ENCODE results near the gene FRMD6. TPM values are rescaled to one million over a fixed set of nuclear protein-coding genes. Genes with fewer than 3 reads are reported as not detected.

The FRMD6 gene
- total and polyA plus RNA-seq, 10 of the 15 experiments (the other 5 are each of a cell fraction or from before 2014, with no cell fraction given), result 0.86 to 7.8 (median 3.3) TPM

DNA sequence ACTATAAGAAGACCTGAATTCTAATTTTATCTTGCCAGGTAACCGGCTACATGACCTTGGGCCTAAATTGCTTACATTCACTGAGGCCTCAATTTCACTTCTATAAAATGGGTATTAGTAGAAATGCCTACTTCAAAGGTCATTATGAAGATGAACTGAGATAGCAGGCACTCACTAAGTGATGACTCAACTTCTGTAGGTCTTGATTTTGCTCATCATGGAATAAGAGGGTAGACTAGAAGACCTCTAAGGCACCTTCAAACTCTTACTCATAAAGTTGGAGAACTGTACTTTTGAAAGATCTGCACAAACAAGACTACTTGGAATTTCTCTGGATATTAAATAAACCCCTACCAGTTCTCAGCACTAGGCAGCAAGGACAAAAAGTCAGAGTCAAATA is 39.3 kb upstream of the FRMD6 start:
- BruUV-seq (replicated peaks), result no TSS peak
- POLR2A ChIA-PET, result no interaction called here
- SMC1A ChIA-PET (ENCODE audit: uncharacterized antibody, unreplicated experiment), result no interaction called here

DNA sequence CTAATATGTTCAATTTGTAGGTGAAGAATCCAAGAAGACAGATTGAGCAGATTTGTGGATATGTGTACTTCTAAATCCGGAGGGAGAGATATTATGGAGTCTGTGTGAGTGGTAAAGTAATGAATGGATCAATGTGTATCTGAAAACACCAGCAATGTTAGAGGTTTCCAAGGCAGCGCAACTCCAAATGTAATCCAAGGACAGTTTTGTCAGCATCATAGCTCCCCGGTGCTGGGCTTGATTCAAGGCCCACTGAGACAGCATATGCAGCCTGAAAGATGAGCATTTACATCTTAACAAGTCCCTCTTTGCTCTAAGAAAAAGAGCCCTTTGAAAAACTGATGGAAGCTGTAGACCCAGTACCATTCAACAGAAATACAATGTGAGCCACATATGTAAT is 38.3 kb upstream of the FRMD6 start:
- SMC1A ChIA-PET (ENCODE audit: uncharacterized antibody, unreplicated experiment), result interaction anchor here (1.0 kb wide), 1 partner anchor 125 kb away, joined by 3 read pairs; no protein-coding TSS in a partner anchor
- Histone ChIP-seq H3K27me3 (replicated peaks in 1 of 2; ENCODE audit: control insufficient read depth in 2 of 2, insufficient read depth in 2 of 2, low read length in 1 of 2) (no peaks in the 10 kb centered on the region; a peak in 1 of 4 replicates), H3K9me3 (replicated peaks; ENCODE audit: control insufficient read depth, insufficient read depth, low read length) (no peaks in the 10 kb centered on the region), H2AFZ (ENCODE audit: control insufficient read depth, low read depth, low read length) (no peak overlapping the region), H4K20me1 (ENCODE audit: control insufficient read depth, insufficient read depth) (no peaks in the 10 kb centered on the region), H3K27ac (ENCODE audit: control insufficient read depth, insufficient read depth) (no peak overlapping the region), H3K36me3 (ENCODE audit: control insufficient read depth in 2 of 2, insufficient read depth in 2 of 2, low read length in 1 of 2) (no peaks in the 10 kb centered on the region), H3K4me1 (ENCODE audit: control insufficient read depth, insufficient read depth, low read length) (peaks cover 4% of the 10 kb centered on the region; the same call in 1 of the 2 replicates), H3K4me2 (ENCODE audit: control insufficient read depth, insufficient read depth) (no peak overlapping the region), H3K4me3 (no peak overlapping the region), H3K9ac (ENCODE audit: control insufficient read depth, insufficient read depth, low read length) (no peak overlapping the region), H3K79me2 (ENCODE audit: control insufficient read depth, insufficient read depth, low read length) (no peaks in the 10 kb centered on the region)
- WGBS (ENCODE audit: insufficient coverage, insufficient replicate concordance, low lambda C conversion rate, missing lambda C conversion rate), result 65% methylated on average over 3 of the region's 3 CpGs
- ATAC-seq, result no peak
- intact Hi-C loops (cut with micrococcal nuclease; ENCODE audit: unreplicated experiment), result no loop called here
- DNase-seq (ENCODE audit: low read depth, low spot score), result no peak
- FAIRE-seq, result no peak
- RAD21 ChIA-PET (ENCODE audit: unreplicated experiment), result no interaction called here
- POLR2A ChIA-PET, result no interaction called here
- CTCF ChIA-PET, result no interaction called here
- BruUV-seq (replicated peaks), result no TSS peak
- in situ Hi-C loops (cut with MboI), result no loop called here
- TF ChIP-seq, protein P1, sequence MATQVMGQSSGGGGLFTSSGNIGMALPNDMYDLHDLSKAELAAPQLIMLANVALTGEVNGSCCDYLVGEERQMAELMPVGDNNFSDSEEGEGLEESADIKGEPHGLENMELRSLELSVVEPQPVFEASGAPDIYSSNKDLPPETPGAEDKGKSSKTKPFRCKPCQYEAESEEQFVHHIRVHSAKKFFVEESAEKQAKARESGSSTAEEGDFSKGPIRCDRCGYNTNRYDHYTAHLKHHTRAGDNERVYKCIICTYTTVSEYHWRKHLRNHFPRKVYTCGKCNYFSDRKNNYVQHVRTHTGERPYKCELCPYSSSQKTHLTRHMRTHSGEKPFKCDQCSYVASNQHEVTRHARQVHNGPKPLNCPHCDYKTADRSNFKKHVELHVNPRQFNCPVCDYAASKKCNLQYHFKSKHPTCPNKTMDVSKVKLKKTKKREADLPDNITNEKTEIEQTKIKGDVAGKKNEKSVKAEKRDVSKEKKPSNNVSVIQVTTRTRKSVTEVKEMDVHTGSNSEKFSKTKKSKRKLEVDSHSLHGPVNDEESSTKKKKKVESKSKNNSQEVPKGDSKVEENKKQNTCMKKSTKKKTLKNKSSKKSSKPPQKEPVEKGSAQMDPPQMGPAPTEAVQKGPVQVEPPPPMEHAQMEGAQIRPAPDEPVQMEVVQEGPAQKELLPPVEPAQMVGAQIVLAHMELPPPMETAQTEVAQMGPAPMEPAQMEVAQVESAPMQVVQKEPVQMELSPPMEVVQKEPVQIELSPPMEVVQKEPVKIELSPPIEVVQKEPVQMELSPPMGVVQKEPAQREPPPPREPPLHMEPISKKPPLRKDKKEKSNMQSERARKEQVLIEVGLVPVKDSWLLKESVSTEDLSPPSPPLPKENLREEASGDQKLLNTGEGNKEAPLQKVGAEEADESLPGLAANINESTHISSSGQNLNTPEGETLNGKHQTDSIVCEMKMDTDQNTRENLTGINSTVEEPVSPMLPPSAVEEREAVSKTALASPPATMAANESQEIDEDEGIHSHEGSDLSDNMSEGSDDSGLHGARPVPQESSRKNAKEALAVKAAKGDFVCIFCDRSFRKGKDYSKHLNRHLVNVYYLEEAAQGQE (IDR thresholded peaks at IDR 0.05; ENCODE audit: low read depth, low read length), result no peak
- TF ChIP-seq CBX5 (IDR thresholded peaks at IDR 0.05; ENCODE audit: low read depth), result no peak
- TF ChIP-seq MEF2B (IDR thresholded peaks at IDR 0.05; ENCODE audit: partially characterized antibody, poor library complexity, severe bottlenecking), result no peak
- no peak for TF ChIP-seq NFYA (IDR thresholded peaks at IDR 0.05; ENCODE audit: borderline replicate concordance, low read depth, low read length)
- TF ChIP-seq, protein P2, sequence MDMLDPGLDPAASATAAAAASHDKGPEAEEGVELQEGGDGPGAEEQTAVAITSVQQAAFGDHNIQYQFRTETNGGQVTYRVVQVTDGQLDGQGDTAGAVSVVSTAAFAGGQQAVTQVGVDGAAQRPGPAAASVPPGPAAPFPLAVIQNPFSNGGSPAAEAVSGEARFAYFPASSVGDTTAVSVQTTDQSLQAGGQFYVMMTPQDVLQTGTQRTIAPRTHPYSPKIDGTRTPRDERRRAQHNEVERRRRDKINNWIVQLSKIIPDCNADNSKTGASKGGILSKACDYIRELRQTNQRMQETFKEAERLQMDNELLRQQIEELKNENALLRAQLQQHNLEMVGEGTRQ (IDR thresholded peaks at IDR 0.05; ENCODE audit: borderline replicate concordance, low read depth, low read length), result no peak
- TF ChIP-seq LARP7 (IDR thresholded peaks at IDR 0.05), result no peak
- TF ChIP-seq IRF4 (IDR thresholded peaks at IDR 0.05; ENCODE audit: low read depth, low read length), result no peak
- no peak for TF ChIP-seq MEF2A (IDR thresholded peaks at IDR 0.05; ENCODE audit: insufficient read depth, low read depth, low read length)
- TF ChIP-seq SMC3 (IDR thresholded peaks at IDR 0.05; ENCODE audit: borderline replicate concordance, low read length), result no peak
- TF ChIP-seq, protein P3, sequence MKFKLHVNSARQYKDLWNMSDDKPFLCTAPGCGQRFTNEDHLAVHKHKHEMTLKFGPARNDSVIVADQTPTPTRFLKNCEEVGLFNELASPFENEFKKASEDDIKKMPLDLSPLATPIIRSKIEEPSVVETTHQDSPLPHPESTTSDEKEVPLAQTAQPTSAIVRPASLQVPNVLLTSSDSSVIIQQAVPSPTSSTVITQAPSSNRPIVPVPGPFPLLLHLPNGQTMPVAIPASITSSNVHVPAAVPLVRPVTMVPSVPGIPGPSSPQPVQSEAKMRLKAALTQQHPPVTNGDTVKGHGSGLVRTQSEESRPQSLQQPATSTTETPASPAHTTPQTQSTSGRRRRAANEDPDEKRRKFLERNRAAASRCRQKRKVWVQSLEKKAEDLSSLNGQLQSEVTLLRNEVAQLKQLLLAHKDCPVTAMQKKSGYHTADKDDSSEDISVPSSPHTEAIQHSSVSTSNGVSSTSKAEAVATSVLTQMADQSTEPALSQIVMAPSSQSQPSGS (IDR thresholded peaks at IDR 0.05; ENCODE audit: low read length), result no peak

More for the DNA sequence above, 39.3 kb upstream of the FRMD6 start:
- Histone ChIP-seq H3K9ac (ENCODE audit: control insufficient read depth, insufficient read depth, low read length) (no peak overlapping the region), H3K27me3 (replicated peaks in 1 of 2; ENCODE audit: control insufficient read depth in 2 of 2, insufficient read depth in 2 of 2, low read length in 1 of 2) (no peaks in the 10 kb centered on the region; a peak in 1 of 4 replicates), H2AFZ (ENCODE audit: control insufficient read depth, low read depth, low read length) (no peak overlapping the region), H3K9me3 (replicated peaks; ENCODE audit: control insufficient read depth, insufficient read depth, low read length) (no peaks in the 10 kb centered on the region), H3K79me2 (ENCODE audit: control insufficient read depth, insufficient read depth, low read length) (no peaks in the 10 kb centered on the region), H3K4me3 (no peak overlapping the region), H3K27ac (ENCODE audit: control insufficient read depth, insufficient read depth) (no peak overlapping the region), H3K4me1 (ENCODE audit: control insufficient read depth, insufficient read depth, low read length) (peaks cover 4% of the 10 kb centered on the region; the same call in 1 of the 2 replicates), H3K4me2 (ENCODE audit: control insufficient read depth, insufficient read depth) (no peak overlapping the region), H4K20me1 (ENCODE audit: control insufficient read depth, insufficient read depth) (no peaks in the 10 kb centered on the region), H3K36me3 (ENCODE audit: control insufficient read depth in 2 of 2, insufficient read depth in 2 of 2, low read length in 1 of 2) (no peaks in the 10 kb centered on the region)
- ChIA-PET CTCF (no interaction called here), RAD21 (ENCODE audit: unreplicated experiment) (no interaction called here)
- no peak for DNase-seq (ENCODE audit: low read depth, low spot score)
- FAIRE-seq, result no peak
- in situ Hi-C loops (cut with MboI) (no loop called here), intact Hi-C loops (cut with micrococcal nuclease; ENCODE audit: unreplicated experiment) (no loop called here)
- TF ChIP-seq SUZ12 (IDR thresholded peaks at IDR 0.05; ENCODE audit: unreplicated experiment), result no peak
- no peak for TF ChIP-seq PAX8 (IDR thresholded peaks at IDR 0.05)
- 0 out of 2 replicates have a peak, but pooled peaks have one; percentile 22 for TF ChIP-seq JUNB (IDR thresholded peaks at IDR 0.05)
- no peak for TF ChIP-seq SRF (IDR thresholded peaks at IDR 0.05; ENCODE audit: low read depth in 2 of 2, low read length in 2 of 2)
- TF ChIP-seq RBBP5 (conservative IDR thresholded peaks at IDR 0.05), result no peak
- no peak for TF ChIP-seq CHD1 (IDR thresholded peaks at IDR 0.05; ENCODE audit: low read depth, low read length)
- no peak for TF ChIP-seq TBL1XR1 (IDR thresholded peaks at IDR 0.05; ENCODE audit: low read depth, low read length)
- no peak for TF ChIP-seq CBX5 (IDR thresholded peaks at IDR 0.05; ENCODE audit: low read depth)
- ATAC-seq, result peak; percentile 26; the same call in 1 of the 3 replicates
- WGBS (ENCODE audit: insufficient coverage, insufficient replicate concordance, low lambda C conversion rate, missing lambda C conversion rate), result 0% methylated on average over 1 of the region's 1 CpG
